HG03095 (cell line): ENCODE results near the gene MGAT4A.
A peak's percentile ranks its signal among the peaks of the same experiment; 100 is the strongest.
"Not testable (repeated sequence)": the region's sequence is repeated elsewhere in the genome, so short reads cannot be mapped to it uniquely, and the experiment has no call there.

Experiments
- ATAC-seq: cut with Tn5 transposase; IDR thresholded peaks from one replicate; pipeline ENCODE4 v1.9.1; 2021; ENCODE audit warnings: moderate library complexity; ENCODE audit not compliant: unreplicated experiment

Gene MGAT4A

DNA sequence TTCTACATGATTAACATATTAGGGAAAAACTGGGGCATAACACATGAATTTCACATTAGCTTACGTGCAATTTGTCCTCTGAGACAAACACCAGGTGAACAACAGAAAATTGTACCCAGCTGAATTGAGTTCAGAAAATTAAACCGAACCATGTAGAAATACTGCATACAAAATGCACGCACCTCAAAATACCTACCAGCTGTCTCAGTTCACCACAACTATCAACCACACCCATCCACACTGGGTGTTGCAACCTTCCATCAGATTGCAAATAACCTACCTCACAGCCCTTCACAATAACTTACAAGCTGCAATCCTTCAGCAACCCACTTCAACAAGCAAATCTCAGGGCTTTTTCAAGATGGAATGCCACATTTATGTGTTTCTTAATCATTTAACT lies 66.6 kb downstream of the MGAT4A start:
- ATAC-seq: no peak

DNA sequence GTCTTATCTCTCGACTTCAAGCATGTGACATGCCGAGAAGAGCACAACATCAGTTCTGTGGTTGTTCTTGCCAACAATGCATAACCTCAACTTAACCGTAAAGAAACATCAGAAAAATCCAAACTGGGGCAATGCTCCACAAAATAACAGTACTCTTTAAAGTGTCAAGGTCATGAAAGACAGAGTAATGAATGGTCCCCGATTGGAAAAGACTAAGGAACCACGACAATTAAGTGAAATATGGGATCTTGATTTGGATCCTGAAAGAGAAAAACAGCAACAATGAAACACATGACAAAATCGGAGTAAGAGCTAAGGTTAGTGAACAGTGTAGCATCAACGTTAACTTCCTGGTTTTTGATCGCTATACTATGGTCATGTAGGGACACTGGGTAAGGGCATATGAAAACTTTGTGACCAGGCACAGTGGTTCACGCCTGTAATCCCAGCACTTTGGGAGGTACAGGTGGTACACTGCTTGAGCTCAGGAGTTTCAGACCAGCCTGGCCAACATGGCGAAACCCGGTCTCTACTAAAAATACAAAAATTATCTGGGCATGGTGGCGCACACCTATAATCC lies 67.3 kb downstream of the MGAT4A start:
- no peak for ATAC-seq

DNA sequence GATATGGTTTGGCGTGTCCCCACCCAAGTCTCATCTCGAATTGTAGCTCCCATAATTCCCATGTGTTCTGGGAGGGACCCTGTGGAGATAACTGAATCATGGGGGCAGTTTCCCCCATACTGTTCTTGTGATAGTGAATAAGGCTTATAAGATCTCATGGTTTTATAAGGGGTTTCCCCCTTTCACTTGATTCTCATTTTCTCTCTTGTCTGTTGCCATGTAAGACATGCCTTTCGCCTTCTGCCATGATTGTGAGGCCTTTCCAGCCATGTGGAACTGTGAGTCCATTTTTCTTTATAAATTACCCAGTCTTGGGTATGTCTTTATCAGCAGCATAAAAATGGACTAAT lies 71.5 kb downstream of the MGAT4A start:
- not testable (repeated sequence) for ATAC-seq

DNA sequence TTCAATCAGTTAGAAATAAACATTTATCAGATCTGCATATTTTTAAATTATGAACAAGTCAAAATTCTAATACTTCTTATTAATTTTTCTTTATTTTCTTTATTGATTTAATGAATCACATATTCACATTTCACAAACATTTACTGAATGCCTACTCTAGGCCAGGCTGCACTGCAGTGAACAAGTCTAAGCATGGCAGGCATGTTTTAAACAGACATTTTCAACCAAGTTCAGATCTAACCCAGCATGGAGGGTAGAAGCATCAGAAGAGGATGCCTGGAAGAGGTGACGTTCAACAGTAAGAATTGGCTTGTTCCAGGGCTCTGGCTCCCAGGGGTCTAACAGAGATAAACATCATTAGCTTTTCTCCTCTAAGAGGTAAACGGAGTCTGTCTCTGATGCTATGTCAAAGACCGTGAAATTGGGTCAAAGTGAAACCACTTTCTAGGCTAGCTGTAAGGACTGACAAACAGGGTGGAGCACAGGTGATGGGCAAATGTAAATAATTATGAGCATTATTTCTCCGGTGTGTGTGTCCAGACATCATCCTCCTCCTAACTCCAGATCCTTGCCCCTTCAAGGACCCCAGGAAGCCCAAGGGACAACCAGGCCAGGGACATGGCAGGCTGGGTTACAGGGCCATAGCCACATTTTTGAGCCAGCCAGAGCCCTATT lies 72.0 kb downstream of the MGAT4A start:
- no peak for ATAC-seq

DNA sequence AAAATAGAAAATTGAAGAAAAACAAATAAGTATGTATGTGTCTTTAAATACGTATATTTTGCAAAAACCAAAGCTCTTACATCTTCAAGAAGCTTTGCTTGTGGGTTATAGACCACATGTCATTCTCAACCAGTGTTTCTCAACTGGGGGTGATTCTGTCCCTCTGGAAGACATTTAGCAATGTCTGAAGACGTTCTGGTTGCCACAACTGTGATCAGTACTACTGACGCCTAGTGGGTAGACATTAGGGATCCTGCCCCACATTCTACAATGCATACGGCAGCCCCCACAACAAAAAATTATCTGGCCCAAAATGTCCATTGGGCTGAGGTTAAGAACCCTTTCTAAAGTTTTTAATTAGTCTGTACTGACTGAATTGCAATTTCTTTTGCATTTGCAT lies 74.1 kb downstream of the MGAT4A start:
- ATAC-seq: no peak

DNA sequence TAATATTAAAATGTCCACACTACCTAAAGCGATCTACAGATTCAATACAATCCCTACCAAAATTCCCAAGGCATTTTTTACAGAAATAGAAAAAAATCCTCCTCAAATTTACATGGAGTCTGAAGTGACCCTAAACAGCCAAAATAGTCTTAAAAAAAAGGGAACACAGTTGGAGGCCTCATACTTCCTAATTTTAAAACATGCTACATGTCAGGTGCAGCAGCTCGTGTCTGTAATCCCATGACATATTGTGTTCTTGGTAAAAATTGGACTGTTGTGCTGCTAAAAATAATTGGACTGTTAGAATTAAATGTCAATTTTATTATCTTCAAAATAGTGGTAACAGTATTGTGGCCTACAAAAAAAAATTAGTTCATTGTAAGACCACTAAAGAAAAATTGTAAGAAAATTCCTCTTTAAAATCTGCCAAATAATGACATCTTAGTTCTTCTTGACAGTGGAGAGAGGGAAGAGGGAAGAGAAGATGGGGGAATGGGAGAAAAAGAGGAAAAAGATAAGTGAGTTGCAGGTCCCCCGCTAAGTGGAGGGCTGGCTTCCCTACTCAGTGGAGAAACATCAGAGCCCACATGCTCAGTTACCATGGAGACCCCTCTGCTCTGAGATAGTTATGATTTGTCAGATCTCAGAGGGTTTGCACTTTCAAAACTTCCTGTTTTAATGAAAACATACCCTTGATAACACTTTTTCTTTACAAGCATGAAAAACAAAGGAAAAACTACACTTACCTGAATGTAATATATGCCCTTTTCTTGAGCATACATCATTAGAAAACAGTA lies 76.0 kb downstream of the MGAT4A start:
- ATAC-seq: no peak

DNA sequence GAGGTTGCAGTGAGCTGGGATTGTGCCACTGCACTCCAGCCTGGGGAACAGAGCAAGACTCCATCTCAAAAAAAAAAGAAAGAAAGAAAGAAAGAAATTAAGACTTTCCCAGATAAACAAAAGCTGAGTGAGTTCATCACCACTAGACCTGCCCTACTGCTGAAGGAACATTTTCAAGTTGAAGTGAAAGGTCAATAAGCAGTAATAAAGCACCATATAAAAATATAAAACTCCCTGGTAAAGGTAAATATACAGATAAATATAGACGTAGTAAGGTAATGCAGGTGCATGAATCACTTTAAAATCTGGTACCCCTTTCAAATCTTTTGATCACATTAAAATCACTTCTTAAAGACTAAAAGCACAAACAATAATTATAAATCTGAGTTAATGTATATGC lies 79.9 kb downstream of the MGAT4A start:
- no peak for ATAC-seq

DNA sequence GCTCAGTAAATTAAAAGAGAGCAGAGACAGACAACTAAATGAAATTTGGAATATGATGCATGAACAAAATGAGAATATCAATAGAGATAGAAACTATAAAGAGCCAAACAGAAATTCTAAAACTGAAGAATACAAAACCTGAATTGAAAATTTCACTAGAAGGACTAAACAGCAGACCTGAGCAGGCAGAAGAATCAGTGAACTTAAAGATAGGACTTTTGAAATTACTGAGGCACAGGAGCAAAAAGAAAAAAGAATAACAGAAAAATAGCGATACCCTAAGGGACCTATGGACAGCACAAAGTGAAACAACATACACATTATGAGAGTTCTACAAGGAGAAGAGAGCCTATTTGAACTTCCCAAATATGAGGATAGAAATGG lies 80.9 kb downstream of the MGAT4A start:
- no peak for ATAC-seq

DNA sequence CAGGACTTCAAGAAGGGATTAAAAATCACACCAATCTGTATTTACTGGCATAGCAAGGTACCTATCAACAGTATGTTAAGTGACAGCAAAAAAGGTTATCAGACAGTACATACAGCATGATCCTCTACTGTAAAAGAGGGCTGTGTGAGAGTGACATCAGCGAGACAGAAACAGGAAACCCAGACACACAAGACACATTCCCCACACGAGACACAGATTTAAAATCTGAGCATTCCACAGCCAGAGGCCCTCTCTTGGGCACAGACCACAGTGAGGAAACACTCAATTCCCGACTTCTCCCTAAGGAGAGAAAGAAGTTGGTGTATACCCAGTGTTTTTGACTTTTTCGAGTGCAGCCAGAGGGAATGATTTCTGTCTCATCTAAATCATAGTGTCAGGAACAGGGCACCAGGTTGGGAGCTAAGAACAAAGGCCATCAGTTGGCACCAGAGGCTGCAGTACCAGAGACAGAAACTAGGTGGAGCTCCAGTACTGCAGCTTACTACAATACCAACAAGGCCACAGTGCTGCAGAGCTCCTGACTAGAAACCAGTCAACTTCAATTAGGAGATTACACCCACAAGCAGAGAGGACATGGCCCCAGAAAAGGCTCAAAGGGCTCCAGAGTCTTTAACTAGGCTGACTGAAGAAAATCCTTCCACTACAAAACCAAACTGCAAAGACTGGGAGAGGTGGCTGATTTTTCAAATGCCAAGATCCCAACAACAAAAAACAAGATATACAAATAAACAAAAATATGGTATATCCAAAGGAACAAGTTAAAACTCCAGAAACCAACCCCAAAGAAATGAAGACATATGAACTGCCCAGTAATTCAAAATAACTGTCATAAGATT lies 81.6 kb downstream of the MGAT4A start:
- no peak for ATAC-seq

DNA sequence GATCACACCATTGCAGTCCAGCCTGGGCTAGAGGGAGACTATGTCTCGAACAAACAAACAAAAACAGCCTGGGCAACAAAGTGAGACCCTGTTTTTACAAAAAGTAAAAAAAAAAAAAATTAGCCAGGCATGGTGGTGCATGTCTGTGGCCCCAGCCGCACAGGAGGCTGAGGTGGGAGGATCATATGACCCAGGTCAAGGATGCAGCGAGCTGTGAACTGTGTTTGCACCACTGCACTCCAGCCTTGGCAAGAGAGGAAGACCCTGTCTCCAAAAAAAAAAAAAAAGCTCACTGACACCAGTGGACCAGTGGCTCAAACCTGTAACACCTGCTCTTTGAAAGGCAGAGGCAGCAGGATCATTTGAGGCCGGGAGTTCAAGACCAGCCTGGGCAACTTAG lies 82.5 kb downstream of the MGAT4A start:
- no peak for ATAC-seq

DNA sequence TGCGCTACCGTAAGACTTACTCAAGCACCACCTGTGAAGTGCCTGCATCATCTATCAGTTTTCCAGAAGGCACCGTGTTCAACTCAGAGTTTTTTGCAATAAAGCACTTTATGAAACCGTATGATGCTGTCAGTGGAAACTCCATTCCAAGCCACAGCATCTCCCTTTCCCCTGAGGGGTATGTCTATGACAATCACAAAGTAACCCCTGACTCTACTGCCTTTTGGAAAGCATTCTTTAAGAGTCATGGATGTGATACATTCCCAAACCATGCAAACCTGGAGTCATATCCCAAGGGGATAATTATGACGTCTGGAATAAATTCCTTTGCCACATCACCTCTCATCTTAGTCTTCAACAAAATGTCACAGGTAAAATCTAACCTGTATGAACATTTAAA lies 83.3 kb downstream of the MGAT4A start:
- no peak for ATAC-seq

DNA sequence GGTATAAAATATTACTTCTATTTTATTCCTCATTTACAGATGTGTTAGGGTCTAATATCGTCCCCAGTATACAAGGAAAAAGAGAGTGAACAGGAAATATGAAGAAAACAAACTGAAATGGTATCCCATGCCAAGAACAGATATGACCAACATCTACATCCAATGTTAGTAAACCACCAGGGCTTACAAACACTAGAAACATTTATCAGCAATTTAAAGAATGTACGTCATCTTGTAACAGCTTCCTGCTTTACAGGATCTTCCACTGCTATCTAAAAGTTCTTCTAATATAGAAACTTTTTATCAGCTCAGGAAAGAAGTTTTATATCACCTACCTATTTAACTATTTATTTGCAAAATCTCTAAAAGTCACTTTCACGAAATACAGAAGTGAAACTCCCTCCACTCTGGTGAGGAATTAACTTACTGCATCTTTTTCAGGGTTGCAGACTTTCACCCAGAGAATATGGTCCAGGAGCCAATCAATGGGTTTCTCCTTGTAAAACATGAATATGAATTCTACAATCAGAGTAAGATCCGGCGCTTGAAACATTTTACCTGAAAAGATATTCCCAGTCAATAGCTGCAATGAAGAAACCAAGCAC lies 87.3 kb downstream of the MGAT4A start:
- no peak for ATAC-seq

DNA sequence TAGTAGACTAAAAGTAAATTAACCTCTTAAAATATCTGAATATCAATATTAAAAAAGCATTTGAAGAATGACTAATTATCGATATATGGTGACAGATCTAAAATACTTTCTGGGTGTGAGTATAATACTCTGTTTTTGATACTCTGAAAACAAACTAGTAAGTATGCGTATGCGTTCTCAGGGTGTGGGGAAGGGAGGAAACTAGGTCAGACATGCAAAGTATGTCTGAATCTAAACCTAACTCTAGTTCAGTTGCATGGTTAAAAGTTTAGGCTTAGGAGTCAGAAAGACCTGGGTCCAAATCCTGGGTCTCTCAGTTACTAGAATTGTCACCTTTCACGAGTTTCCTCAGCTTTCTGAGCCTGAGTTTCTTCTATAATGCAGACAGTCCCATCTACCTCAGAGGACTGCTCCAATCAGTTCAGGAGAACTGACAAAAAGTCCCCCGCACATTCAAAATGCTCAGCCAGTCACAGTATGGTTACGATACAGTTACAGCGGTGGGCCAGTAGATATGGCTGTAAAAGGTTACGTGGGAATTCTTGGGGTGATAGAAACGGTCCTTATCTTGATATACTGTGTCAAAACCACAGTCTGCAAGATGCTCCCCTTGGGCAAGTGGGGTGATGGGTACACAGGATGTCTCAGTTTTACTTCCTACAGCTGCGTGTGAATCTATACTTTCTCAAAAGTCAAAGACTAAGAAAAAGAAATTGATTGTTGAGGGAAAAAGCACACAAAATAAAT lies 93.4 kb downstream of the MGAT4A start:
- peak; percentile 68 for ATAC-seq

DNA sequence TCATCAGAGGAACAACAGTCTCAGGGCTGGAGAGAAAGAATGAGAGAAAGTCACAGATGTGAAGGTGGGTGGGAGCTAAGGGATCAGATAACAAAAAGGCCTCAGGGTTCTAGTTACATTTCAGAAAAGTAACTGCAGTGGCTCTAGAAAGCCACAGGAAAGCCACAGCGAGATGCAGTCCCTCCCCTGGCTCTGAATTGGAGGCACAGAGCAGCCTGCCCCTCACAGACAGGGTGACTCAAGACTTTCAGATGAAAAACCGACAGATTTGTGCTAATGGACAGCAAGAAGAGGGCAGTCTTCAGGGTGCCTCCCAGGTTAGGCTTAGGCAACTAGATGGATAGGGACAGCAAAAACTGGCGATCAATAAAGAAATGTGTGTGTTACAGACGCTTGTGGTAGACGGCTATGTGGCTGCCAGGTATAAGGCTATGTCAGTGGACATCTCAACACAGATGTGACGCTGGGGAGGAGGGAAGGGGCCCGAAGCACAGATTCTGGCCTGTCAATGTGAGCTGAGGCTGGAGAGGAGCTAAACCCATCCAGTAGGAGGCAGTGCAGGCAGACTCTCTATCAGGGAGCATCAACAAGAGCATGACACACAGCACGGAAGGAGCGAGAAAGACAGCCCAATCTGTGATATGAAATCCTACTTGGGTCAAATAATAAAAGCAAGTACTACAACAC lies 96.4 kb downstream of the MGAT4A start:
- ATAC-seq: no peak

DNA sequence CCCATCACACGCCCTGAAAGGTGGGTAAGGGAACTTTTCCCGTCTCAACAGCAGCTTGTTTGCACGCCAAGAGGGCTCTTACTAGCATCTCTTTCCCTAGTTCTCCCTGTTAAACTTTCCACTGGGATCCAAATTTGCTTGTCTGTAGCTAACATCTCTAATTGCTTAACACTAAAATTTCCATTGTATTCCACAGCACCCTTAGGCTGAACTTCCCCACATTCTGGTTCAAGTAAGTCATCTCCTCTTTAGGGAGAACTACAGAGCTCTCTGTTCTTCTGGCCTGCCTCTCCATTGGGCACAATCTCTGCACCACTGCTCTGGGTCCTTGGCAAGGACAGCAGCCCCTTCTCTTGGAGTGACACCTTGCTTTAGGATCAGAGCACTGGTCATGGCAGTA lies 98.6 kb downstream of the MGAT4A start:
- ATAC-seq: no peak

DNA sequence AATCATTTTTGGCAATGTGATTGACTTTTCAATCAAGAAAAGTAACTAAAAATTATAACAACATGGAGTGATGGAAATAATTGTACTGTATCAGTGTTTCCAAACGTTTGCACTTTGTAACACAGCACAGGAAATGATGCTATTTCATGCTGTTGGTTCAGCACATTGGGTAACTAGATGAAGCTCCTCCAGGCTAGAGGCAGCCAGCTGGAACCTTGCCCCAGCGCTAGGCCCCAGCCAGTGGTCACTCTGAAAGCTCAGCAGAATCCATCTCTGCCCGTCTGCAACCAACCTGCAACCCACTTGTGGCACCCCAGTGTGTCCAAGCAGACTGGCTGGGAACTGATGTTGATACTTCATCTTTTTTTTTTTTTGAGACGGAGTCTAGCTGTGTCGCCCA lies 107.3 kb downstream of the MGAT4A start:
- ATAC-seq: no peak

DNA sequence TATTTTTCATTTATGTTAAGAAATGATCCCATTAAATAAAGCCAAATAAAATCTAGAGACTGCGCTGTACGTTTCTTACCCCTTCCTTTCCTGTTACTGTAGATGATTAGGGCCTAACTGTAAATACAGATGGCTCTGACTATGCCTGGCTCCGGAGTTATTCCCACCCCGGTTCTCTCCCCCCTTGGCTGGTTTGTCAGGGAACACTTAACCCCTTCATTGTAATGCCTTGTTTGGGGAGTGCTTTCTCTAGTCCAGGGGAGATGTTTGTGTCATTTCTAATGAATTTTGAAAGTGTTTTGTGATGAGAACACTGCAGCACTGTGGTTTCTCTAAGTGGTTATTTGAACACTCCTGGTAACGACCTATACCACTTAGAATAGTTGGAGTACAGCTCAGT lies 113.8 kb downstream of the MGAT4A start:
- ATAC-seq: no peak

DNA sequence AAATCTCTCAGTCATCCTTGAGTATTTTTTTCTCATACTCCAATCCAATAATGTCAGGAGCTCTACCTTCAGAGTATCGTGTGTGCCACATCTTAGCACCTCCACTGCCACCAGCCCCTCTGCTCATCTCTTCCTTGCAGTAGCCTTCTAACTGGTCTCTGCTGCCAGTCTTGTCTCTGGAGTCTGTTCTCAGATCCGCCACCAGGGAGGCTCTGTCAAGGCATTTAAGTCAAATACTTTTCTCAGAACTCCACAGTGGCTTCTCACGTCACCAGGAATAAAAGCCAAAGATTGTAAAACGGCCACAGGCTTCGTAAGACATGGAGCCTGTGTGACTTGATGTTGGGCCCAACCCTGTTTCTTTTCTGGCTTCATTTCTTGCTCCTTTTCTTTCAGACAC lies 115.5 kb downstream of the MGAT4A start:
- no peak for ATAC-seq

DNA sequence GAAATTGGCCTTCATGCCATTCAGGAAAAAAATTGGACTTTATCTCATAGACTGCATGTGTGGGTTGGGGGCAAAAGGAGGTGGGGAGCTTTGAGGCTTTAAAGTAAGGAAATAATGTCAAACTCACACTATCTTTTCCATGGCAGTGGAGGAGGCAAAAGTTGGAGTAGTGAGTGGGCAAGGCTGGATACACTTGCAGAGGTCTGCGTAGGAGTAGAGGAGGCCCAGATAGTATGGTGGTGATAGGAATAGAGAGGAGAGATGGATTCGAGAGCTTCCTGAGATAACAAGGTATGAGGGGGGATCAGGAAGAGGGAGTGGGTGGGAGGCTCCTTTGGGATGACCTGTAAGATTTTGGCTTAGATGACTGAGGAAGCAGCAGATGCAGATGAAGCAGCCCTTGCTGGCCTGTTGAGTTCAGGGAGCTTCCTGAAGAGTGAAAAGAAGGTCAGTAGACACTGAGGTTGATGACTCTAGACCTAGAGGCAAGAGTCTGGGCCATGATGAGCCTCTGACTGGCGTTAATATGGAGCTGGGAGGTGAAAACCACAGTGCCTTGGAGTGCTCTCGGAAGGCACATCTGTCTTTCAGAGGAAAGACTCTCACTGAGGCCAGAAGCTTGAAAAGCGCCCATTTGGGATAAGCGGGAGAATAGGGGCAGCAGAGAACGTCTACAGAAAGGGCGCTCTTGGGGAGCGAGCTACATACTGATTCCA lies 116.8 kb downstream of the MGAT4A start:
- no peak for ATAC-seq
